HG02798 (cell line): Measurements from ENCODE around the gene USP35.

Experiments used
- ATAC-seq: cut with Tn5 transposase; IDR thresholded peaks from one replicate; pipeline ENCODE4 v1.9.1; 2021; ENCODE audit warnings: mild to moderate bottlenecking; ENCODE audit not compliant: unreplicated experiment, poor library complexity

The USP35 gene

GRCh38 chr11:78188286-78189173 lies at the start of gene USP35, which contains the start of gene KCTD21:
USP35 (plus strand) TSS chr11:78188919; CDS start chr11:78196246, 7,327 bp downstream.
KCTD21 (minus strand) TSS chr11:78188626; CDS start chr11:78174554, 14,072 bp downstream.
- peak; percentile 95 for ATAC-seq

GRCh38 chr11:78139422-78140391 lies 49.0 kb upstream of the USP35 start, which contains the start of gene ALG8:
ALG8 (minus strand) TSS chr11:78139626; CDS start chr11:78139588, 38 bp downstream.
- peak; percentile 95 for ATAC-seq

GRCh38 chr11:78140392-78141077 lies 48.2 kb upstream of the USP35 start:
- no peak for ATAC-seq

GRCh38 chr11:78145511-78146025 lies 43.2 kb upstream of the USP35 start:
- ATAC-seq = no peak

GRCh38 chr11:78147807-78148206 lies 40.9 kb upstream of the USP35 start:
- ATAC-seq = no peak

GRCh38 chr11:78149646-78150045 lies 39.1 kb upstream of the USP35 start:
- no peak for ATAC-seq

- ATAC-seq = no peak
Observed at GRCh38 chr11:78150346-78150745, 38.4 kb upstream of the USP35 start.

- no peak for ATAC-seq
Observed at GRCh38 chr11:78150754-78151153, 38.0 kb upstream of the USP35 start.

- ATAC-seq = no peak
Observed at GRCh38 chr11:78151804-78152203, 36.9 kb upstream of the USP35 start.

GRCh38 chr11:78156127-78156844 lies 32.4 kb upstream of the USP35 start:
- no peak for ATAC-seq

- ATAC-seq = no peak
Observed at GRCh38 chr11:78158987-78159652, 29.6 kb upstream of the USP35 start.

GRCh38 chr11:78160557-78160956 lies 28.2 kb upstream of the USP35 start:
- ATAC-seq = no peak

- no peak for ATAC-seq
Observed at GRCh38 chr11:78161346-78161745, 27.4 kb upstream of the USP35 start.

- no peak for ATAC-seq
Observed at GRCh38 chr11:78161962-78162371, 26.8 kb upstream of the USP35 start.

- no peak for ATAC-seq
Observed at GRCh38 chr11:78163828-78164227, 24.9 kb upstream of the USP35 start.

- no peak for ATAC-seq
Observed at GRCh38 chr11:78164471-78164870, 24.2 kb upstream of the USP35 start.

- ATAC-seq = no peak
Observed at GRCh38 chr11:78166855-78167469, 21.8 kb upstream of the USP35 start.
